ENCODE measurements around the gene ENOX1.

- TF ChIP-seq POLR2AphosphoS5 (IDR thresholded peaks at IDR 0.05; ENCODE audit: borderline replicate concordance, low read depth, low read length) = no peak
- TF ChIP-seq EZH2 (IDR thresholded peaks at IDR 0.05) = no peak
Measured at GRCh38 chr13:43205416-43205815, 581.4 kb downstream of the ENOX1 start.

Measured in SK-N-MC (cell line).